SK-MEL-5 (cell line): ENCODE measurements around the gene CAMTA1. TPM values are rescaled to one million over a fixed set of nuclear protein-coding genes. Genes with fewer than 3 reads are reported as not detected.
A peak's percentile ranks its signal among the peaks of the same experiment; 100 is the strongest.

Source experiments
- DNase-seq: peaks from one replicate; pipeline ENCODE4 v3.0.0-alpha.2; 2016; ENCODE audit warnings: low read depth, low spot score
- in situ Hi-C: cut with HindIII; loops from 2 replicates; pipeline ENCODE4 v1.10.0; 2016; ENCODE audit warnings: low sequenced_read_pairs, high pct_unique_total_duplicates, low pct_unique_long_range_greater_than_20kb
- total RNA-seq: library from RNA; depleted of rRNA; stranded (reverse); fragments of >200 nt; shearing (Covaris generic); gene quantifications from 2 replicates; pipeline ENCODE4 v1.2.3, GENCODE V29; 2014

The CAMTA1 gene
- total RNA-seq, 1 experiment from 2014 or later, result 47.4 TPM

GRCh38 chr1:7455796-7456721 lies 670.8 kb downstream of the CAMTA1 start:
- DNase-seq, result no peak
- in situ Hi-C loops, result no loop called here

GRCh38 chr1:7456722-7457082 lies 671.4 kb downstream of the CAMTA1 start:
- DNase-seq, result no peak
- in situ Hi-C loops, result no loop called here

GRCh38 chr1:7457811-7458210 lies 672.6 kb downstream of the CAMTA1 start:
- in situ Hi-C loops, result no loop called here
- DNase-seq, result no peak

- in situ Hi-C loops, result no loop called here
- no peak for DNase-seq
These were observed 673.7 kb downstream of the CAMTA1 start for GRCh38 chr1:7458946-7459345.

- DNase-seq, result no peak
- in situ Hi-C loops, result no loop called here
These were observed 674.7 kb downstream of the CAMTA1 start for GRCh38 chr1:7459914-7460313.

- in situ Hi-C loops, result no loop called here
These were observed 675.6 kb downstream of the CAMTA1 start for GRCh38 chr1:7460807-7461206.

GRCh38 chr1:7462617-7463016 lies 677.4 kb downstream of the CAMTA1 start:
- in situ Hi-C loops, result no loop called here
- no peak for DNase-seq

More at GRCh38 chr1:7460807-7461206, 675.6 kb downstream of the CAMTA1 start:
- DNase-seq, result no peak

GRCh38 chr1:7463526-7463925 lies 678.3 kb downstream of the CAMTA1 start:
- no peak for DNase-seq
- in situ Hi-C loops, result no loop called here

- DNase-seq, result no peak
- in situ Hi-C loops, result no loop called here
These were observed 679.5 kb downstream of the CAMTA1 start for GRCh38 chr1:7464736-7465135.

- in situ Hi-C loops, result no loop called here
These were observed 682.4 kb downstream of the CAMTA1 start for GRCh38 chr1:7467476-7468175.

GRCh38 chr1:7468248-7468647 lies 683.0 kb downstream of the CAMTA1 start:
- in situ Hi-C loops, result no loop called here
- no peak for DNase-seq

More at GRCh38 chr1:7467476-7468175, 682.4 kb downstream of the CAMTA1 start:
- no peak for DNase-seq

- in situ Hi-C loops, result no loop called here
- no peak for DNase-seq
These were observed 684.1 kb downstream of the CAMTA1 start for GRCh38 chr1:7469255-7469938.

GRCh38 chr1:7470904-7471638 lies 685.8 kb downstream of the CAMTA1 start:
- DNase-seq, result peak; percentile 57
- in situ Hi-C loops, result no loop called here

- in situ Hi-C loops, result no loop called here
- DNase-seq, result no peak
These were observed 686.6 kb downstream of the CAMTA1 start for GRCh38 chr1:7471836-7472235.

- in situ Hi-C loops, result no loop called here
- DNase-seq, result no peak
These were observed 688.2 kb downstream of the CAMTA1 start for GRCh38 chr1:7473223-7474142.

- DNase-seq, result no peak
- in situ Hi-C loops, result no loop called here
These were observed 688.9 kb downstream of the CAMTA1 start for GRCh38 chr1:7474143-7474490.
